ENCODE measurements around the gene NNT.

The NNT gene

GRCh38 chr5:43564289-43564850 lies 38.6 kb upstream of the NNT start:
- Histone ChIP-seq H3K9me3 (ENCODE audit: insufficient read depth, low read depth, low read length) (no peaks in the 10 kb centered on the region), H2AFZ (ENCODE audit: low read length) (no peak overlapping the region)

GRCh38 chr5:43565043-43565442 lies 37.9 kb upstream of the NNT start:
- Histone ChIP-seq H3K9me2 (replicated peaks; ENCODE audit: low read depth, low read length) (no peaks in the 10 kb centered on the region), H3K9me3 (ENCODE audit: insufficient read depth, low read depth, low read length) (no peaks in the 10 kb centered on the region), H3F3A (ENCODE audit: low read depth) (no peaks in the 10 kb centered on the region), H3K4me3 (ENCODE audit: low read length, poor library complexity, severe bottlenecking) (no peak overlapping the region), H3K79me2 (ENCODE audit: insufficient read depth, low read length) (no peaks in the 10 kb centered on the region), H3K27me3 (ENCODE audit: insufficient read depth, low read length, poor library complexity, severe bottlenecking) (no peaks in the 10 kb centered on the region), H3K4me1 (ENCODE audit: insufficient read depth, low read length, poor library complexity, severe bottlenecking) (peaks cover 2% of the 10 kb centered on the region), H4K20me1 (ENCODE audit: insufficient read depth, low read length, poor library complexity, severe bottlenecking) (no peaks in the 10 kb centered on the region), H3K4me2 (ENCODE audit: low read depth, low read length, poor library complexity, severe bottlenecking) (no peak overlapping the region), H2AFZ (ENCODE audit: low read length) (no peak overlapping the region), H3K9ac (ENCODE audit: low read depth, low read length, poor library complexity, severe bottlenecking) (no peak overlapping the region), H3K36me3 (ENCODE audit: insufficient read depth, low read length) (no peaks in the 10 kb centered on the region)
- TF ChIP-seq CTCF (conservative IDR thresholded peaks at IDR 0.05; ENCODE audit: low read length), result no peak
- no peak for TF ChIP-seq EZH2phosphoT487 (IDR thresholded peaks at IDR 0.05; ENCODE audit: borderline replicate concordance)

More at GRCh38 chr5:43564289-43564850, 38.6 kb upstream of the NNT start:
- H3K9ac ChIP-seq (ENCODE audit: low read depth, low read length, poor library complexity, severe bottlenecking), result no peak overlapping the region
- H3K4me1 ChIP-seq (ENCODE audit: insufficient read depth, low read length, poor library complexity, severe bottlenecking), result peaks cover 2% of the 10 kb centered on the region
- no peak overlapping the region for H3K4me3 ChIP-seq (ENCODE audit: low read length, poor library complexity, severe bottlenecking)
- H4K20me1 ChIP-seq (ENCODE audit: insufficient read depth, low read length, poor library complexity, severe bottlenecking), result no peaks in the 10 kb centered on the region
- no peaks in the 10 kb centered on the region for H3K27me3 ChIP-seq (ENCODE audit: insufficient read depth, low read length, poor library complexity, severe bottlenecking)
- H3K79me2 ChIP-seq (ENCODE audit: insufficient read depth, low read length), result no peaks in the 10 kb centered on the region
- no peaks in the 10 kb centered on the region for H3K36me3 ChIP-seq (ENCODE audit: insufficient read depth, low read length)
- H3F3A ChIP-seq (ENCODE audit: low read depth), result no peaks in the 10 kb centered on the region
- H3K4me2 ChIP-seq (ENCODE audit: low read depth, low read length, poor library complexity, severe bottlenecking), result no peak overlapping the region
- H3K9me2 ChIP-seq (replicated peaks; ENCODE audit: low read depth, low read length), result no peaks in the 10 kb centered on the region
- TF ChIP-seq EZH2phosphoT487 (IDR thresholded peaks at IDR 0.05; ENCODE audit: borderline replicate concordance) (no peak), CTCF (conservative IDR thresholded peaks at IDR 0.05; ENCODE audit: low read length) (no peak)

DNA sequence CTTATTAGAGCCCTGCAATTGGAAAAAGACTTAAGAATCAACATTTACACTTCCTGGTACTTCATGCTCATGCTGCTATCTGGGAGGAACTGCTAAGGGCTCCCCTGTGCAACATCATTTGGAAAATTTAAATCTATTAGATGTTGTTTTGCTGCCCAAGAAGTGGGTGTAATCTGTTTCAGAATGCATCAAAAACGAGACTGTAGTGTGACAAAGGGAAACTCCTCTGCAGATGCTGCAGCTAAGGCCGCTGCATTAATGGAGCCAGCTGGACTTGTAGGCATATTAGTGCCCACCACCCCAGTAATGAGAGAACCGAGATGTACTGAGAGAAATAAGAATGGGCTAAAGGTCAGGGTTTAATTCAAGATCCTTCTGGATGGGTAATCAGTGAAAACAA lies 35.0 kb upstream of the NNT start:
- Histone ChIP-seq H3K79me2 (ENCODE audit: insufficient read depth, low read length) (no peaks in the 10 kb centered on the region), H4K20me1 (ENCODE audit: insufficient read depth, low read length, poor library complexity, severe bottlenecking) (no peaks in the 10 kb centered on the region), H3K9me2 (replicated peaks; ENCODE audit: low read depth, low read length) (no peaks in the 10 kb centered on the region), H3K9ac (ENCODE audit: low read depth, low read length, poor library complexity, severe bottlenecking) (no peak overlapping the region), H3K27me3 (ENCODE audit: insufficient read depth, low read length, poor library complexity, severe bottlenecking) (no peaks in the 10 kb centered on the region), H3K4me3 (ENCODE audit: low read length, poor library complexity, severe bottlenecking) (no peak overlapping the region), H3K4me1 (ENCODE audit: insufficient read depth, low read length, poor library complexity, severe bottlenecking) (no peaks in the 10 kb centered on the region), H3K9me3 (ENCODE audit: insufficient read depth, low read depth, low read length) (no peaks in the 10 kb centered on the region), H3K4me2 (ENCODE audit: low read depth, low read length, poor library complexity, severe bottlenecking) (no peak overlapping the region), H3F3A (ENCODE audit: low read depth) (no peaks in the 10 kb centered on the region), H3K36me3 (ENCODE audit: insufficient read depth, low read length) (no peaks in the 10 kb centered on the region), H2AFZ (ENCODE audit: low read length) (no peak overlapping the region)
- TF ChIP-seq CTCF (conservative IDR thresholded peaks at IDR 0.05; ENCODE audit: low read length) (no peak), EZH2phosphoT487 (IDR thresholded peaks at IDR 0.05; ENCODE audit: borderline replicate concordance) (no peak)

Measured in Loucy (cell line).